Activated CD4-positive, alpha-beta T cell treated with anti-CD3 and anti-CD28 coated beads for 4 hours (primary cell): Measurements from ENCODE around the gene GCM1.
"Not testable (repeated sequence)": the region's sequence is repeated elsewhere in the genome, so short reads cannot be mapped to it uniquely, and the experiment has no call there.

Experiments
- DNase-seq, 2 donors: peaks; one replicate each; pipeline ENCODE4 v3.0.0-alpha.2; 2020

GCM1 gene, protein sequence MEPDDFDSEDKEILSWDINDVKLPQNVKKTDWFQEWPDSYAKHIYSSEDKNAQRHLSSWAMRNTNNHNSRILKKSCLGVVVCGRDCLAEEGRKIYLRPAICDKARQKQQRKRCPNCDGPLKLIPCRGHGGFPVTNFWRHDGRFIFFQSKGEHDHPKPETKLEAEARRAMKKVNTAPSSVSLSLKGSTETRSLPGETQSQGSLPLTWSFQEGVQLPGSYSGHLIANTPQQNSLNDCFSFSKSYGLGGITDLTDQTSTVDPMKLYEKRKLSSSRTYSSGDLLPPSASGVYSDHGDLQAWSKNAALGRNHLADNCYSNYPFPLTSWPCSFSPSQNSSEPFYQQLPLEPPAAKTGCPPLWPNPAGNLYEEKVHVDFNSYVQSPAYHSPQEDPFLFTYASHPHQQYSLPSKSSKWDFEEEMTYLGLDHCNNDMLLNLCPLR

DNA sequence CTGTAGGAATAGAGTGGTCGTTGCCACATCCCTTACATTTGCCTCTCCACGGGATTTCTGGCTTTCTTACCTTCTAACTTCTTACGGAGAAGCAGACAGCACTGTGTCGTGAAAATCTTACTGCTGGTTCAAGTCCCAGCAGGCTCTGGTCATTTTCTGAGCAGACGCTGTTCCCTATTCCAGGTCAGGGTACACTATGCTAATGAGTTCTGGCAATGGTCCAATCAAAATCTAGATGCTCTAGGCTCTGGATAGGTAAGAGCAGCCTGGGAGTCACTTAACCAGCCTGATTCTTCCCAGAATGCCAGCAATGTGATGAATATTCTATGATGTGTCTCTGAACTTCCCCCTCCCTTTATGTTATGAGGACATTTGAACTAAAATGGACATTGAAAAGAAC is at the start of gene GCM1:
TSS of gene GCM1 (minus strand) at position 158 of the 400 bp plus-strand sequence. CDS start 3,209 bp downstream, outside the sequence.
- DNase-seq: no peak

DNA sequence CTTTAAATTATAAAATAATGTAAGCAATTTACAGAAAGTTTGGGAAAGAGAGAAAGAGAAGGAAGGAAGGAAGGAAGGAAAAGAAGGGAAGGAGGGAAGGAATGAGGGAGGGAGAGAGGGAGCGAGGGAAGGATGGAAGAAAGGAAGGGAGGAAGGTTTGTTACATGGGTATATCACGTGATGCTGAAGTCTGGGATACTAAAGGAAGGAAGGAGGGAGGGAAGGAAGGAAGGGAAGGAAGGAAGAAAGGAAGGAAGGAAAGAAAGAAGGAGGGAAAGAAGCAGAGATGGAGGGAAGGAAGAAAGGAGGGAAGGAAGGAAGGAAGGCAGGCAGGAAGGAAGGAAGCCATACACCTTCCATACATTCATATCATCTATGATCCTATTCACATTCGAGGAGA is 48.9 kb upstream of the GCM1 start:
- DNase-seq: no peak

DNA sequence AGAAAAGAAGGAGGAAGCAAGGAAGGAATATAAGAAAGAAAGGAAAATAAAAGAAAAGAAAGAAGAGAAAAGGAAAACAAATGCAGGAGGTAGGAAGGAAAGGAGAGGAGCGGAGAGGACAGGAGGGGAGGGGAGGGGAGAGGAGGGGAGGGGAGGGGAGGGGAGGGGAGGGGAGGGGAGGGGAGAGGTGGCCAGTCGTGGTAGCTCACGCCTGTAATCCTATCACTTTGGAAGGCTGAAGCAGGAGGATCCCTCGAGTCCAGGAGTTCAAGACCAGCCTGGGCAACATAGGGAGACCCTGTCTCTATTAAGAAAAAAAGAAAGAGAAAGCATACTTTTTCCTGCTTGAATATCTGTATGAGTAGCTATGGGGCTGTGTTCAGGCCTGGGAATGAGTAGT is 46.4 kb upstream of the GCM1 start:
- no peak for DNase-seq

DNA sequence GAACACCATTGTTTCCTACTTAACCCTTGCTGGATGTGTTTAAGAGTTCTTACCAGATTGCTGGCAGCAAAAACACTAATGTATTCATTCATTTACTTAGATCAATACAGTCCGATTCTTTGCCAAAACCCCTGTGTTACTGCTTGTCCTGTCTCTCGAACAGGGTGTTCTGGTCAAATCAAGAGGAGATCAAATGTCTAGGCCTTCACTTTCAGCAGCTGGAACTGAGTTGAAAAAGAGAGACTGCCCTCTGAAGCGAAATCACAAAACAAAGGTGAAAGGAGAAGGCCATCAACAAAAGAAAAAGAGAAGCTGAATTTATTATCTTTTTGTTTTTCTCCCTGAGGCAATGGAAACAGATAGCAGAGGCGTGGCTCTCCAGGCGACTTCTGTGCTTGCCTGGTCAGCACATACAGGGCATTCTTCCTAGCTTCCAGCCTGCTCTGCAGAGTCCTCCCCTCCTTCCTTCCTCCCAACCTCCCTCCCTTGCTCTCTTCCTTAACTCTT is 44.1 kb upstream of the GCM1 start:
- DNase-seq: no peak

DNA sequence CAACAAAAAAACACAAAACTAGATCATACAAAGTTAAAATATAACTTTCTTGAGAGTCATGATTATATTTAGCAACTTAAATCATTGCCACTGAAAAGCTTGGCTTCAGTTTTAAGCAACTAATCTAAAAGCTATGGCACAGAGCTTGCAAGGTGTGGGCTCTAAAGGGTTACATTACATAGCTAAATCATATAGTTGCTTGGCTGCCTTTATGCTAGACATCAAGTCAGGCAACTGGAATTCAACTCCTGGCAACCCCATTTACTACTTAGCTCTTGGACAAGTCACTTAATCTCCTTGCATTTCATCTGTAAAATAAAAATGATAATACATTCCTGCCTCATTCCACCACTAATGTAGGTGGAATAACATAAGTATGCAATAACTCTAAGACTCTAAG is 40.9 kb upstream of the GCM1 start:
- no peak for DNase-seq

DNA sequence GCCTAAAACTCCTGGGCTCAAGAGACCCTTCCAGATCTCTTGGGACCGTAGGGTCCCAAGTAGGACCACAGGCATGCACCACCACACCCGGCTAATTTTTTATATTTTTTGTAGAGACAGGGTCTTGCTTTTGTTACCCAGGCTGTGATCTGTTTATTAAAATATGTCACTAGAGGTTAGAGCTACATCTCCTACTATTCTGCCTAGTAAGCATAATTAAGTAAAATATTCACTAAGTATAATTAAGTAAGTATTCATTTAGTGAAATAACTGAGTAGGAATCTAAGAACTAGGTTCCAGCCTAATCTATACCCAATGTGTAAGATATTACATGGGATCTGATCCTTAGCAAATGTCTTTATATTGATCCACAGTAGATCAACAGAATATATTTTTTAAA is 40.2 kb upstream of the GCM1 start:
- no peak for DNase-seq

DNA sequence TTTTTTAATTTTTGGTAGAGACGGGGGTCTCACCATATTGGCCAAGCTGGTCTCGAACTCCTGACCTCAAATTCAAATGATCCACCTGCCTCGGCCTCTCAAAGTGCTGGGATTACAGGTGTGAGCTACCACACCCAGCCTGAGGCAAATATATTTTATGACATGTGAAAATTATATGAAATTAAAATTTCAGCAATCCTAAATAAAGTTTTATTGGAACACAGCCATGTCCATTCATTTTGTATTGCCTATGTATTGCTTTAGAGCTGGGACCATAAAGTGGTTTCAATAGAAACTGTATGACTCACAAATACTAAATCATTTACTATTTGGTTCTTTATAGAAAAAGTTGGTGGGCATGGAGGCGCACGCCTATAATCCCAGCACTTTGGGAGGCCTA is 32.0 kb upstream of the GCM1 start:
- no peak for DNase-seq

DNA sequence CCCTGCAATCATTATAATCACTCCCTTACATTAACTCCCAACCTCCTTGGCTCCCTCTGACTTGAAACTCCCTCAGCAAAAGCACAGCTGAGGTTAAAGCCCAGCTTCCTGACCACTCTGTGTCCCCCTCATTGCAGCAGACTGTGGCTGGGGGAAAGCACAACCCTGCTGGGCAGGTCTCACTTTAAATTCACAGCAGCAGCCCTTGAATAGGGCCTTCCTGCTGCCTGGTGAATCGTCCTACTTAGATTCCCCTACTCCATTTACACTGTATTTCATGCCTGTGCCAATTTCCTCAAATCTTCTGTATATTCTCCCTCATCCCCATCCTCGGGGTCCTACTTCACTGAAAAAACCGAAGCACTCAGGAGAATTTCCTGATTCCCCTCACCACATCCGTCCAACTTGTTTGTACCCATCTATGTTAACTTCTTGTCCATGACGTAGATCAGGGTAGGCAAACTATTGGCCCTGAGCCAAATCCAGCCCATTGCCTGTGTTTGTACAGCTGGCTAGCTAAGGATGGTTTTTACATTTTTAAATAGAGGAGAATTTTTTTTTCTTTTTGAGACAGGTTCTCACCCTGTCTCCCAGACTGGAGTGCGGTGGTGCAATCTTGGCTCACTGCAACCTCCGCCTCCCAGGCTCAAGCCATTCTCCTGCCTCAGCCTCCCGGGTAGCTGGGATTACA is 31.5 kb upstream of the GCM1 start:
- peak; percentile 10 to 31 for DNase-seq

DNA sequence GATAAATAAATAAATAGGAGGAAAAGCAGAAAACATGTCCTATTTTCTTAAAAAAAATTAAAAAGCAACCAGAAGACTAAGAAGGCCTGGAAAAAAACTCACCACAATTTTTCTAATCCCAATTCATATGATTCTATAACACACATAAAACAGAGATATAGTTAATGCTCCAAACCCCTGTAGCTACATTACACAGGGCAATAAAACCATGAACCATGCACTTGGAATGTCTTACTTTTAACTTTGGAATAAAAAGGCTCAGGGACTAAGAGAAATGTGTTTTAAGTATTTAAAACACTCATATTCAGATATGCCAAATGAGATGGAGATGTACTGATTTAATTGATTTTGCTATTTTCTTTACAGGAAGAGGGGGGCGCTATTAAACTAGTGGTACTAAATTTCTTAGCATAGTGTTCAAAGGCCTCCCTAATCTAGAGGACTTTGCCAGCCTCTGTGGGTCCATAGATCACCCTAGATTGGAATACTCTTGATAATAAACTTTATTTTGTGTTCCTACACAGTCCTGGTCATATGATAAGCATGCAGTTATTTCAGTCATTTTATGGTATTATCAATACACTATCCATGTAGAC is 30.3 kb upstream of the GCM1 start:
- DNase-seq: no peak

DNA sequence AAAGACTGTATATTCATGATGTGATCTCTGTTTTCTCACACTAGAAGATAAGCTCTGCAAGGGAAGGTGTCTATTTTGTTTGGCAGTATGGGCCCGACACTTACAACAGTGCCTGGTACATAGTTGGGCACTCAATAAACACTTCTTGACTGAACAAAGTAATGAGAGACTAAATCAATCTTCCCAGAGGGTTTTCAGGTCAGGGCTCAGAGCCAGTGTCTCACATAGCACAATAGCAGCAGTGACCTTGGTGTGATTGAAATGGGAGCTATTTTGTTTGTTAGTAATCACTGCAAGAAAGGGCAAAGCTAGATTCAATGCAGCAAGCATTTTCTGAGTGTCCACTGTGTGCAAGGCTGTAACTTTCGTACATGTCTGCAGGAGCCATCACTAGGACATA is 26.4 kb upstream of the GCM1 start:
- no peak for DNase-seq

DNA sequence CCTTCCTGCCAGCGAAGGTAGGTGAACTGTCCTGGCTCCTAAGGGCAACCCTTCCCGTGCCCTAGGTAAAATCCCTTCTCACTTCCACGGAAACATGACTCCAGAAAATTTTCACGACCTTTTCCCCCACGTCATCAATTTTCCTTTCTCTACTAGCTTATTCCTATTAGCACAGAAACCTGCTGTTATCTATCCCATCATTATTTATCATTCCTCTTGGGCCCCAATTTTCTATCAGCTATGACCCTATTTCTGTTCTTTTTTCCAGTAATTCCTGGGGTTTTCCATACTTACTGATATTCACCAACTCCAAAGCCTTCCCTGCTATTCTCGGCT is 23.8 kb upstream of the GCM1 start:
- no peak for DNase-seq

DNA sequence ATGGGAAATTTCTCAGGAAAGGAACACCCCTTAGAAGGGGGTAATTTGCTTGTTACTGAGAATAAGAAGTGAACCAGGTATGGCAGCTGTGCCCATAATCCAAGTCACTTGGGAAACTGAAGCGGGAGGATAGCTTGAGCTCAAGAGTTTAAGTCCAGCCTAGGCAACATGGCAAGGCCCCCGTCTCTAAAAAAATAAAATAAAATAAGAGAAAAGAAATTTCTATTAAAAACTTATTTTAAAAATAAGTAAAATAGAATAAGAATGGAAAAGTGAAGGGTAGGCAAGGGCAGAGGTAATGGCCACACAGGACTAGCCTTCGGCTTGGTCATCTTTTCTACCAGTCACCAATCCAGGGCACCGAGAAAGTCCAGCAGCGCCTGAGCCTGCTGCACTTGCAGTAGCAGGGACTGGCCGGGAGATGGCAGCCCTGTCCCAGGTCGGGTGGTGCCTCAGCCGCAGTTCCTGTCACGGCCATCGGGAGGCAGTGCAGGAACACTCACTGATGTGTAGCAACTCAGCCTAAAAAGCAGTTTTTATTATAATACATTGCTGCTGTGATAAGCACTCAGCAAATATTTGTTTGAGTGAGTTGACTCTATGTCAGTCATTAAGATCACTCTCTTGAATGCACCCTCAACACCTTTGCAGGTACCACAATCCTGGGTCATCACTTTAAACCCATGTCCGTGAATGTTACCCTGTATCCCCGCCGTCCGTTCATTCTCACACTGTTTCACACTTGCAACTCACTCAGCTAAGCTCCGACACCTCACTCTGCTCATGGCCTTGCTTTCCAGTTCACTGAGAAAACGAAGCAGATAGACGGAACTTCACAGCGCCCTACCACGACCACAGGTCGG is 23.2 kb upstream of the GCM1 start:
- peak; percentile 86 to 93 for DNase-seq

DNA sequence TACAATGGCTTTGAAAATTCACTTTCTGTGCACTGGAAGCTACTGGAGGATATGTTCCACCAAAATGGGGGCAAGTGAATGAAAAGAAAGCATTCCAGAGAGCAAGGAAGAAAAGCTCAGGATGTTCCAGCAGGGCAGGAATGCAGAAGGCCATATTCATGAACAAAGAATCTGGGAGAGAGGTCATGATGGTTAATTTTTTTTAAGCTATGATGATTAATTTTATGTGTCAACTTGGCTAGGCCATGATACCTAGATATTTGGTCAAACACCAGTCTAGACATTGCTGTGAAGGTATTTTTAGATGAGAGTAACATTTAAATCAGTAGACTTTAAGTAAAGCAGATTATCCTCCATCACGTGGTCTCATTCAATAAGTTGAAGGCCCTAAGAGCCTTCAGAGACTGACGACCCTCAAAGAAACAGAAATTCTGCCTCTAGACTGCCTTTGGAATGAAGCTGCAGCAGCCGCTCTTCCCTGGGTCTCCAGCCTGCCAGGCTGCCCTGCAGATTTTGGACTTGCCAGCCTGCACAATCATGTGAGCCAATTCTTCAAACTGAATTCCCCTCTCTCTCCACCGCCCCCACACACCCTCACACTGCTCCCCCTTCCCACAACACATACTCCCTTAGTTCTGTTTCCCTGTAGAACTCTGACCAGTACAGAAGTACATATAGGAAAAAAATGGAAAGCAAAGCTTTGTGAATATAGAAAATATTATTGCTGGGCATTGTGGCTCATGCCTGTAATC is 20.1 kb upstream of the GCM1 start:
- DNase-seq: no peak

DNA sequence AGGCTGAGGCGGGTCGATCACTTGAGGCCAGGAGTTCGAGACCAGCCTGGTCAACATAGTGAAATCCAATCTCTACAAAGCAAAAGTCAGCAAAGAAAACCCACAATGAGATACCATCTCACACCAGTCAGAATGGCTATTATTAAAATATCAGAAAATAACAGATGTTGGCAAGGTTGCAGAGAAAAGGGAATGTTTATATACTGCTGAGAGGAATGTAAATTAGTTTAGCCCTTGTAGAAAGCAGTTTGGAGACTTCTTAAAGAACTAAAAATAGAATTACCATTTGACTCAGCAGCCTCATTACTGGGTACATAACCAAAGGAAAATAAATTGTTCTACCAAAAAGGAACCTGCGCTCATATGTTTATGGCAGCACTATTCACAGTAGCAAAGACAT is 16.7 kb upstream of the GCM1 start:
- no peak for DNase-seq

DNA sequence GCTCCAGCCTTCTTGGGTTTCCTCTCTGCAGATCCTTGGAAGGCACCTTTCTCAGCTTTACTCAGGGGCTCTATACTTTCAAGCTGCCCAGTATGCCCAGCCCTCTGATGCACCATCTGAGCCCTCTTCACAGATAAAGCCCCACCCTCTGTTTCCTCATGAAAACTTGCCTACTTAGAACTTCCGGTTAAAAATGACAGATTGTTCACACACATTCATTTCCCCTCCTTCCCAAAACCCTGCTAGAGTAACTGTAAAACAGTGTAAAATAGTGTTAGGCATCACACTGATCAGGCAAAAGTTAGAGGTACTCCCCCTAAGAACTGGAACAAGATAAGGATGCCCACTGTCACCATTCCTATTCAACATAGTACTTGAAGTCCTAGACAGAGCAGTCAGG is 14.0 kb upstream of the GCM1 start:
- DNase-seq: no peak

DNA sequence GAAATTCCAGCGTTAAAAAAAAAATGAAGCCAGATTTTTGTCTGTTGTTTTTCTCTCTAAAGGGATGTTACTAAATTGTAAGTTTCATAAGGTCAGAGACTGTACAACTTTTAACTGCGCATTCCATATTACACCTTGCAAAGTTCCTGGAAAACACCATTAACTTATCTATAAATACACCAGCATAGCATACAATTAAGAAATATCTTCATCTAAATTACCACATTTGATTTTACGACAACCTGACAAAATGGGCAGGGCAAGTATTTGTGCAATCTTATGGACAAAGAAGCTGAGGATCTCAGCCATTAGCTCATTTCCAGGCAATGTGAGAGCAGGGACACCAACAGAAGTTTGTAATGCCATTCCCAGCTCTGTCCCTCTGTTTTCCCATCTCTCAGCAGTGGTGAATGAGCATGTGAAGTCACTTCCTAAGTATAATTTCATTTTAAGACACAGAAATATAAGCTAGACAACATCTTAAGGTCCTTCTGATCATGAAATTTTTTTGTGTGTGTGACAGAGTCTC is 12.9 kb upstream of the GCM1 start:
- no peak for DNase-seq

DNA sequence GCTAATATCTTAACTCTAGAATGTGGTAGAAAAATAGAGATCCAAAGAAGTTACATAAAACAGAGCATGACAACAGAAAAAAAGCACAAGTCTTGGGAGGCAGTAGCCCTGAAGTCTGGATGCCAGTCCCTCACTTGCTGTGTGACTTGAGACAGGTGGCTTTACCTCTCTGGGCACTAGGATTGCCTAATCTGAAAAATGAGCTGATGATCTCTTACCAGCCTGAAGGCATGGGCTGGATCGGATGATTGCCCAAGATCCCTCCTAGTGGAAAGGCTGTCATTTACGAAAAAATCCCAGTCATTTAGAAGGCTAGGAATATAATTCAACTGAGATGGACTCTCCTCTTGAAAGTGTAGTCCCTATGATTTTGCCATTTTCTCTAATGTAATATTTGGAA is 10.9 kb upstream of the GCM1 start:
- no peak for DNase-seq

DNA sequence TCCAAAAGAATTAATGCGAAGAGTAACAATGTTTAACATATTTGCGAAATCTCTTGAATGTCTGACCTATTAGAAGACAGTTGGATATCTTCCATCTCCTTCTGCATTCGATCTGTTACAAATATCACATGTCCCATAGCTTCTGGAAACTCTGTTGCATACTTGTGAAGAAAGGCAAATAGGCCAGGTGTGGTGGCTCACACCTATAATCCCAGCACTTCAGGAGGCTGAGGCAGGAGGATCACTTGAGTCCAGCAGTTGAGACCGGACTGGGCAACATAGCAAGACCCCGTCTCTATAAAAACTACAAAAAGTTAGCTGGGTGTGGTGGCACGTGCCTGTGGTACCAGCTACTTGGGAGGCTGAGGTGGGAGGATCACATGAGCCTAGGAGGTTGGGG is 9.4 kb upstream of the GCM1 start:
- DNase-seq: not testable (repeated sequence)

DNA sequence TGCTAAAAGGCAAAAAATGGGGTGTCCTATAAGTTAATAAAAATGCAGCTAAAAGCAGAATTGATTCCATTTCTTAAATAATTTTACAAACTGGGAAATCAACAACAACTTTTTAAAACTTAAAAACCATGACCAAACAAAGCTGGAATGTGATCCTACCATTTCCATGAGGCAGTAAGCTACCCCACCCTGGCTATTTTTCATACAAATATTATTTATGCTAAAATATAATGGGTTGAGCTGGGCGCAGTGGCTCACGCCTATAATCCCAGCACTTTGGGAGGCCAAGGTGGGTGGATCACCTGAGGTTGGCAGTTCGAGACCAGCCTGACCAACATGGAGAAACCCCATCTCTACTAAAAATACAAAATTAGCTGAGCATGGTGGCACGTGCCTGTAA is 6.6 kb upstream of the GCM1 start:
- DNase-seq: not testable (repeated sequence)

DNA sequence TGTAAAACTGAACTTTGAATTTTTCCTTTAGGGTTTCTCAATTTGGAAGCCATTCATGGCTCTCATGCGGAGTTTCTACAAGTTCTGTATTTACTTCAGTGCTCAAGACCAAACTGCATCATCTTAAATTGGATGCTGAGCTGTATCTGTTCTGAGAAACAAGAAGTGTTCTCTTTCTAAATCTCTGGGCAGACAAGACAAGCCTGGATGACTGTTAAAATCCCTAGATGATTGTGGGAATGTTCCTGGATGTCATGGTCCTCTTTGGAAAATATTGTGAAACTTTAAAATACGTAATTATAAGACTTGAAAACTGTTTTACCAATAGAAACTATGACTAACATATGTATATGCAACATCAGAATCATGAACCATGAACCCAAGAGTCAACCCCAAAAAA is 6.2 kb upstream of the GCM1 start:
- DNase-seq: no peak

DNA sequence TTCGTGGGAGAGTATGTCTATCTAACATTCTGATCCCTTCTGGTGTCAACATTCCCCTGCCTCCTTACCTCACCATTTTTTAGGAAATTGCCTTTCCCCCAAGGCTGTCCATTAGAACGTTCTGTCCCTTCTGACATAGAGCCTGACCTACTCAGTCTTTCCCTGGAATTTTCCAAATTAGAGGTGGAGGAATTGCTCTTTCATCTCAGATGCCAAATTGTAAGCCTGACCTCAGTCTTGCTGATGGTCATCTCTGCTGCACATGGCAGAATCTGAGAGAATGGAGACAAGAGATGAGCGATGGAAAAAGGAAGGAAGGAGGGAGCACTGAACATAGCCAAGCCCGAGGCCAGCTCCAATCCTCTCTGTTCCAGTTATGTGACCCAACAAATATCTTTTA is 5.4 kb upstream of the GCM1 start:
- DNase-seq: no peak

DNA sequence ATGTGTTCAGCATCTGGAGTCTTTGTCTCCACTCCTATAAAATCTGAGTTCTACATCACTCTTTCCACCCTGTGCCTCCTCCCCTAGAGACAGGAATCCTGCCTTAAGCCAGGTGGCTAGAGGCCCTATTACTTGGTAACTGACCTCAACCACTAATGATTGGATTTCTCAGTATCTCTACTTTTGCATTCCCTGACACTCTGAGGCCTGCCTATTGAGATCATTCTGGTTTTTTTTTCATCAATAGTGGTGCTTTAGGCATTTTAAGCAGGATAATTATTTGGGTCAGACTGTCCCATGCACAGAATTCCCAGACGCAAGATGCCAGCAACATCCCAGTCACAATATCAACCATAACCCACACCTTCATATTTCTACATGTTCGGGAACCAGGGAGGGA is 3.9 kb upstream of the GCM1 start:
- DNase-seq: no peak
